Measurements from ENCODE around the gene GRID2.

DNA sequence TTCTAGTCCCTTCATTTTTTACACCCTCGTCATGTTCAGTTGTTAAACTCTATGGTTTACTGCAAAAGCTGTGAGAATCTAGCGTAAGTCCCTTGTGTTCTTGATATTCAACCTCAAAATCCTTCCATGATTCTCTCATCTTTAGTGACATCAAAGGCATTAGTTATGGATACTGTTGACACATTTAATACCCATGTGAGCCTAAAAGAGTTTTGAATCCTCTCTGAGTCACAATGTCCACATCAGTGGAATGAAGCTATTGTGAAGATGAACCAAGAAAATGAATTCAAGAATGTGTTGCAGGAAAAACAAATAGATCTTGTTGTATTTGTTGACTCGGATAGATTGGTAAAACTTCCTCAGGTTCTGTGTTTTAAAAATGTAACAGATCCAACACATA, 1130.1 kb downstream of the GRID2 start:
- TF ChIP-seq, protein P1, sequence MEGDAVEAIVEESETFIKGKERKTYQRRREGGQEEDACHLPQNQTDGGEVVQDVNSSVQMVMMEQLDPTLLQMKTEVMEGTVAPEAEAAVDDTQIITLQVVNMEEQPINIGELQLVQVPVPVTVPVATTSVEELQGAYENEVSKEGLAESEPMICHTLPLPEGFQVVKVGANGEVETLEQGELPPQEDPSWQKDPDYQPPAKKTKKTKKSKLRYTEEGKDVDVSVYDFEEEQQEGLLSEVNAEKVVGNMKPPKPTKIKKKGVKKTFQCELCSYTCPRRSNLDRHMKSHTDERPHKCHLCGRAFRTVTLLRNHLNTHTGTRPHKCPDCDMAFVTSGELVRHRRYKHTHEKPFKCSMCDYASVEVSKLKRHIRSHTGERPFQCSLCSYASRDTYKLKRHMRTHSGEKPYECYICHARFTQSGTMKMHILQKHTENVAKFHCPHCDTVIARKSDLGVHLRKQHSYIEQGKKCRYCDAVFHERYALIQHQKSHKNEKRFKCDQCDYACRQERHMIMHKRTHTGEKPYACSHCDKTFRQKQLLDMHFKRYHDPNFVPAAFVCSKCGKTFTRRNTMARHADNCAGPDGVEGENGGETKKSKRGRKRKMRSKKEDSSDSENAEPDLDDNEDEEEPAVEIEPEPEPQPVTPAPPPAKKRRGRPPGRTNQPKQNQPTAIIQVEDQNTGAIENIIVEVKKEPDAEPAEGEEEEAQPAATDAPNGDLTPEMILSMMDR (IDR thresholded peaks at IDR 0.05): no peak
- no peak for TF ChIP-seq POLR2AphosphoS5 (IDR thresholded peaks at IDR 0.05)
- TF ChIP-seq POLR2A (IDR thresholded peaks at IDR 0.05): no peak
- TF ChIP-seq EP300 (IDR thresholded peaks at IDR 0.05): no peak

Measured in stomach (tissue), 4 donors.